IPS-NIHi11 (cell line): ENCODE results near the gene SRGAP3.
A peak's percentile ranks its signal among the peaks of the same experiment; 100 is the strongest.

Experiments used
- DNase-seq: peaks from one replicate; pipeline ENCODE4 v3.0.0; 2012; ENCODE audit warnings: mixed read lengths, low spot score

Gene SRGAP3

DNA sequence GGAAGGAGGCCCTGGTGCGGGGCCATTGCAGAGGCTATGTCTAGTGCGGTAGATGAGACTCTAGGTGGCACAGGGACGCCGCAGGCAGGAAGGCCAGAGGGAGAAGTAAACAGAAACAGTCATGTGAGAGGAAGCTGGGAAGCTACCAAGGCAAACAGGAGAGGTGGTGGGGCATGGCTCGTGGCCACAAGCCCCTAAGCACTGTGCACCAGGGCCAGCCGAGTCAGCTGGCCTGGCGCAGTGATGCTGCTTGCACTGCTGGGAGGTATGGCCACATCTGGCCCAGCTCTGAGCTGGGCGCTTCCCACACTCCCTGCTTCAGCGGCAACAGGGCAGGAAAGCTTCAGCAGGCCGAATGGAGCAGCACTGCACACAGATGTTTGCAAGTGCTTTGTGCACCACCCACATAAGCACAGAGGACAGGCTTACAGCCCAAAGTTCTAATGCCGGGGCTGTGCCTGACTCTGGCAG, 76.6 kb downstream of the SRGAP3 start:
- no peak for DNase-seq

DNA sequence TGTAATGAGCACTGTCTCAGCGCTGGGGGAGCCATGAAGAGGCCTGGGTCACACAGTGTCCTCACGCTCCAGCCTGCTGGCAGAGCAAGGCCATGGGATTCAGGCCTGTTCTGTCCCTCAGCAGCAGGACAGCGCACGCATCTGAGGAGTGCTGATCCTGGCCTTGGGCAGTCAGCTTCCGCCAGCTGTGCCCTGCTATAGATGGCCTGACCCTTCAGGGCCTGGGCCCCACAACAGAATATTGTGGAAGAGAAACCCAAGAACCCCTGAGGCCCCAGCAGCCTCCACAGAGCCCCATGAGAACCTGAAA, 78.6 kb downstream of the SRGAP3 start:
- DNase-seq: no peak

DNA sequence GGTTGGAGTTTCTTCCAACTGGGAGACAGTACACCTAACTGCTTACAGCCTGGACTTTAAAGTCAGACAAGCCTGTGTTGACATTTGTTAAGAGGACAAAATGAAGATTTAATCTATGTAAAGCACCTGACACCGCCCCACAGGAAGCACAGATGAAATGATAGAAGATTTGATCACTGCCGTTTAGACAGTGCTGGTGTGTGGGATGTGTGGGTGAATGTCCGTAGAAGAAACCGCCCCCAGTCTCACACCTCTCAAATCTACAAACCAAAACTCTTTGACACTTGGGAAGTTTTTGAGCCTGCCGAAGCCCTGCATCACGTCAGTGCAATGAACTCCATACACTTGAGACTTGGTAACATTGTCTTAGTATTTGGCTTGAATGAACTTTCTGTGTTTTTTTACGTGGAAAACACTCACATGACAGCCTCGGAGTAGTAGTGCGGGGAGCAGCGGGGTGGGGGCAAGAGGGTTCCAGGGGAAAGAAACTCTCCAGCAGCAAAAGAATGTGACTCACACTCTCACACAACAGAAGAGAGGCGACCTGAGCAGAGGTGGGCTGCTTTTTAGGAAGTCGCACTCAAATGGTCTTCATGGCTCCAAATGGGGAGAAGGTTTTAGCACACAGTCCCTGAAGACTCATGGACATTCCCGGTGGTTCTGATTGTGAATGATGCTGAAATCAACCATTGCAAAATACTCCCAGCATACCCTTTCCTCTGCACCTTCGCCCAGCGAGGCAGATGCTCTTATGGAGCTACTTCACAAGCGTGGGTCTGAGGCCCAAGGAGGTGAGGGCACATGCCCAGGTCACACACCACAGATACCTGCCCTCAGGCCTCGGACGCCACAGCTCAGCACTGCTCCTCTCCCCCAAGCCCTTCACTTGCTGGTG, 79.2 kb downstream of the SRGAP3 start:
- DNase-seq: no peak

DNA sequence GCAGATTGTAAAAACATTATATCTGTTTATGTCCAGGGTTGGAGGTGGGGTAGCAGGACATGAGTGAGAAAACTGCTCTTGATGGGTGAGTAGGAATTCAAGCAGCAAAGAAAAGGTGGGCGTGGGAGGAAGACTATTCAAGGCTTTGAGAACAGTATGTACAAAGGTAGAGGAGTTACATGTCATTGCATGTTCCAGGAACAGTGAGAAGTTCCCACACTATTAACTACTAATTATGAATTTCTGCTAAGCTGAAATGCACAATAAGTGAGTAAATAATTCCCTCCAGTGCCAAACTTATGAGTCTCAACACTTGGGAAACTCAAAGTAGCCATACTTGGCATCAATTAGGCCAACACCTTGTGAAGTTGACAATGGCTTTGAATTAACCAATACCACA, 80.1 kb downstream of the SRGAP3 start:
- no peak for DNase-seq

DNA sequence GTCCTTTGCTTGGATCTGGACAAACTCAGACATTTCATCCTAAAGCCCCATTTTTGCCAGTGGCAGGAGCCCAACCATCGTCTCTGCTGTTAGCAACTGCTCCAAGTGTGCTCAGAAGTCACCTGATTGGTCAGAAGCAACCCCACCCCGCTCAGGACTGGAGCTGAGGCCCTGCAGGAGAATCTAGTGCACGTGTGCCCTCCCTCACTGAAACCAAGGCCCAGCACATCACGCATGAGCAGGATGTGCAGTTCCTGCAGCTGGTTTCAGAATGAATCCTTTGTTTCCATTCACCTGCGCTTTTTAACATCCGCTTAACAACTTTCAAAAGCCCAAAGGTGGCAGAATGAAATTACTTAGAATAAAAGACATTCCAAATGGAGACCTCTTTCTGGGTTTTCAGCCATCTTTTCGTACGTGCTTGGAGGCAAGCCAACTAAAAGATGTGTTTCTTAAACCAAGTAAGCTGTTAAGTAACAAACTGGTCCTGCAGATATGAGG, 81.2 kb downstream of the SRGAP3 start:
- DNase-seq: peak; percentile 68

DNA sequence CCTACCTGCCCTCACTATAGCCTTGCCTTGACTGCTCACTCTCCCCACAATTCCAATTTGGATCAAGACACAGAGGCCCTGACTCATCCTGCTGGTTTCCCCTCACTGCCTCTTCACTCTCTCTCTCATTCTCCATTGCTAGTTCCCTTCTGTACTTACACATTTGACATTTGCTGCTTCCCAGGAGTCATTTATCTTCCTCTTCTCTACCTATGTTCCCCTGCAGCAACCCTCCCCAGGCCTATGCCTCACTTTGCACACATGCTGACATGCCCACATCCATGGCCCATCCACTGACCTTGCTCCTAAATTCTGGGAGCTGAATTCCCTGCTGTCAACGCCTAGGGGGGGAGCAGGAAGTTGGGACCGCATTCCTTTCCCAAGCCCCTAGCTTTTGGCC, 82.2 kb downstream of the SRGAP3 start:
- no peak for DNase-seq

DNA sequence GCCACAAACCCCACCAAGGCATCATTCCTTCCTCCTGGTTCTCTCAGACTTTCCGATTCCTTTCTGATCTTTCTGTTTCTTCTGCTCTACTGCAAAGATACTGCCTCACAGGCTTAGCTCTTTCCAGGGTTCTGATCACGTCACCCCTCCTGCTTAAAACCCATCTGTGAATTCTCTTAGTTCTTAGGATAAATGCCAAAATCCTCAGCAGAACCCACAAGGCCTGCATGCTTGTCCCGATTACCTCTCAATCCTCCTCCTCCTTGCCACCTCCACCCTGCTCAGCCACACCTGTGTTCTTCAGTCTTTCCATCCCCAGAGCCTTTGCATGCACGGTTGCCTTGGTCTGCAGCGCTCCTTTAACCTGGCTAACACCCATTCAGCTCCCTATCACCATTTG, 84.0 kb downstream of the SRGAP3 start:
- DNase-seq: no peak

DNA sequence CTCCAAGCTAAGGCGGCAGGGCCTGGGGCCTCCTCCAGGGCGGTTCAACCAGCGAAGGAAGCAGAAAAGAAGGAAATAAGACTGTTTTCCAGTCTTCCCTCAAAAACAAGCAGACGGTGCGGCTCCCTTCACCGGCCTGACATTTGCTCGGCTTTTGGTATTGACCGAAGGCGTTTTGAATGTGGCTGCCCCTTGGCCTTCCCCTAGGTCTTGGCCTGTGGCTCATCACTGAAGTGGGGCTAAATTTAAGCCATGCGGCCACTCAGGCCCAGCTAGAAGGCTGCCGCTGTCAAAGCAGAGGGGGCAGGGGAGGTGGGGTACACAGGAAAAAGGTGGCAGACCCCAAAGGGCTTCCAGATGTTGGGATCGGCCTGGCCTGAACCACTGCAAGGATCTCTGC, 86.2 kb downstream of the SRGAP3 start:
- no peak for DNase-seq

DNA sequence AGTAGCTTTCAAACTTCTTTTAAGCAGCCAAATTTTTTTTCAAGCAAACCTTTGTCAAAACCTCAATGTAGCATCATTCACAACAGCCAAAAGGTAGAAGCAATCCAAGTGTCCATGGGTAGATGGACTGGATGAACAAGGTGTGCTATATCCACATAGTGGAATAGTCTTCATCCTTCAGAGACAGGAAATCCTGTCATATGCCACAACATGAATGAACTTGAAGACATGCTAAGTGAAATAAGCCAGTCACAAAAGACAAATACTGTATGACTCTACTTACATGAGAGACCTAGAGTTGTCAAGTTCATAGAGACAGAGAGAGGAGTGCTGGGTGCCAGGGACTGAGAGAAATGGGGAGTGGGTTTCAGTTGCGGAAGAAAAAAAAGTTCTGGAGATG, 87.6 kb downstream of the SRGAP3 start:
- no peak for DNase-seq

DNA sequence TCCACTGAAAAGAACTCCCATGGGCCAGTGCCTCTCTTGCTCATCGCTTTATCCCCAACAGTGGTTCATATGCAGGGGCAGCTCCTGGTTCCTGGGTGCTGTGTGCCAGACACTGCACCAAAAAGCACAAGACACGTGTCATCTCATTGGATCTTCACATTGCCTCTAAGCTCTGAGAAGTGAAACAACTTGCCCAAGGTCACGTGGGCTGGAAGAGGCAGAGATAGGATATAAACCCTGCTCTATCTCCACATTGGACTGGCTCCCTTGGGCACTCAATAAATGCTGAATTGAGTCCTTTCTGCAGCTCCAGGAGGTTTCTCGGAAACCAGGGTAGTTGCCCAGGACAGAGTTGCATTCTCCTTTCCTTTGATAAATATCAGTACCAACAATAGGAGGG, 88.1 kb downstream of the SRGAP3 start:
- no peak for DNase-seq

DNA sequence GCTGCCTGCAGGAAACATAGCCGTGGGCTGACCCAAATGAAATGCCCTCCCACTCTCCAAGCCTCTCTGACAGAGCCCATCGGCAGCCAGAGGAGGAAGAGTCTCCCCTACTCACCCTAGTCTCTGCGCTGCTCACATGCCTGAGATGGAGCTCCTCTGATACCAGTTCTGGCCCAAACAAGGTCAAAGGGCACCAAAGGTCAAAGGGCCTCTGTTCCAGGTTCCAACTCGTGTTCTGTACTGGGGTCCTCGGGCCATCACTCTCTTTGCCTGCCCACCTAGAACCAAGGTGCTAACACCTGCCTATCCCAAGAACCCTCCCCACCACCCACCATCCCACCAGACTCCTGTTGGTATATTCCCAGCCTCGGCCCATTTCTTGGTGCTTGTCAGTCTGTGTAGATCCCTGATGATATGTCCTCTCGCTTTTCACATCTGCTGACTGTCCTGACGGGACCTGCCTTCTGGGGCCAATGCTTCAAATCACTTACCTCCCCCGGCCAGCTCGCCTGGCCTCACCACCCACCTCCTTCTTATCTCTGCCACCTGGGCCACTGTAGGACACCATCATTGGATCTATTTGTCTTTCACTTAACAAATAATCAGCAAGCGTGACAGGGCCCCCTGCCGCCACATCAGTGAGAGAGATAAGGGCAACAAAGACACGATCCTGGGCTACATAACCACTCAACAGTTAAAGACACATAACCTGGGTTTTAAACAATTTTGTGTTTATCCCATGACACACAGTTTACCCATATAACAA, 90.4 kb downstream of the SRGAP3 start:
- no peak for DNase-seq

DNA sequence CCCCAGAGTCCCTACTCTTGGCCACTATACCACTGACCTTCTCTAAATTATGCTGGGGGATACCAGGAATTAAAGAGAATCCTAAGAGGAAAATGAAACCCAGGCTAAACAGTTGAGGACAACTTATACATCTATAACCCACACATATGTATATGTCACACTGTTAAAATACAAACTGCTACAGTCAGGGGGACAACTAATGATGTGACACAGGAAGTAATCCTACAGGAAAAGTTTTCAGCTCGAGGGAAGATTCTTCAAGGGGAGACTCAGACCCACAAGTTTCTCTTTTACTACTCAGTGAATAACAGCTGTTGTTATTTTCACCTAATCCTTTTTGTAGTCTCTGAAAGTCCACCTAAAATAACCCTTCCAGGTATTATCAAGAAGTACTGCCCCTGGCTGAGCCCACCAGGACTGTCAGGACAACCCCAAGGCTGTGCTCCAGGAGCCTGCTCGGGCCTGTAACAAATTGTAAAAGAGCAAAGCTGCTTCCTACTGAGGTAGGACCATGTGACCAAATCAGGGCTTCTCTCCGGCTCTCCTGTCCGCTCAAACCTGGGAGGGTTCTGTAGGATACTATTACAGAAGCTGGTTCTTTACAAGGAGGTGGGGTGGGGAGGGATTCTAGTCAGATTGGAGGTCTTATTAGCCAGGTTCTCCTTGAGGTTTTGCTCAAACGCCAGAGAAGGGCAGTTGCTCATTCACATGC, 91.6 kb downstream of the SRGAP3 start:
- DNase-seq: no peak

DNA sequence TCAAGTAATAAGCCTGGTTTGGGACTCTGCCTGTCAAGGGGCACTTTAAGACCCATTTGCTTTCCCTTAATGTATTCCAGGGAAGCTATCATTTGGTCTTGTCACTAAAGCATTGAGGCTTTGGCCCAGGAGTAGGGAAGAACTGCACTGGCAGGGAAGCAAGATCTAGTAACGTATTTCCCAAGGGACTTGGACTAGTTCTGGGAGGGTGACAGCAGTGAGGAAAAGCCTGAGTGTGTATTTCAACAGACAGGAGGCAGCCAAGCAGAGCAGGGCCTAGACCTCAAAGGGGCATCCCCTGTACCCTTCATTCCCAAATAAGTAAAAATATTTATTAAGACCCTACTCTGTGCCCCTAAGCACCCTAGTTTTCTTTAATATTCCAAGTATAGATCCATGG, 92.8 kb downstream of the SRGAP3 start:
- no peak for DNase-seq

DNA sequence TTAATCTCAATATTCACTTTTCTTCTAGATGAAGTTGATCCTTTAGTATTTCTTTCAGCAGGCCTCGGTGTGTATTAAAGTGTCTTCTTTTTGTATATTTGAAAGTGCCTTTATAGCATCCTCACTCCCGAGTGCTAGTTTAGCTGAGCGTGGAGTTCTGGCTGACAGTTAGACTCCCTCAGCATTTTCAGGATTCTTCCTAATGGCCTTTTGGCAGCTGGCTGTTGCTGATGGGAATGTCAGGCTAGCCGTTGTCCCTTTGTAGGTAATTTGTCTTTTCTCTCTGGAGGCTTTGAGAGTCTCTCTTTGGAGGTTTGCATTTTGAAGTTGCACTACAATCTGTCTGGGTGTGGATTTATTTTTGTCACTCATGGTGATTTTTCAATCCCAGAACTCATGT, 94.4 kb downstream of the SRGAP3 start:
- no peak for DNase-seq

DNA sequence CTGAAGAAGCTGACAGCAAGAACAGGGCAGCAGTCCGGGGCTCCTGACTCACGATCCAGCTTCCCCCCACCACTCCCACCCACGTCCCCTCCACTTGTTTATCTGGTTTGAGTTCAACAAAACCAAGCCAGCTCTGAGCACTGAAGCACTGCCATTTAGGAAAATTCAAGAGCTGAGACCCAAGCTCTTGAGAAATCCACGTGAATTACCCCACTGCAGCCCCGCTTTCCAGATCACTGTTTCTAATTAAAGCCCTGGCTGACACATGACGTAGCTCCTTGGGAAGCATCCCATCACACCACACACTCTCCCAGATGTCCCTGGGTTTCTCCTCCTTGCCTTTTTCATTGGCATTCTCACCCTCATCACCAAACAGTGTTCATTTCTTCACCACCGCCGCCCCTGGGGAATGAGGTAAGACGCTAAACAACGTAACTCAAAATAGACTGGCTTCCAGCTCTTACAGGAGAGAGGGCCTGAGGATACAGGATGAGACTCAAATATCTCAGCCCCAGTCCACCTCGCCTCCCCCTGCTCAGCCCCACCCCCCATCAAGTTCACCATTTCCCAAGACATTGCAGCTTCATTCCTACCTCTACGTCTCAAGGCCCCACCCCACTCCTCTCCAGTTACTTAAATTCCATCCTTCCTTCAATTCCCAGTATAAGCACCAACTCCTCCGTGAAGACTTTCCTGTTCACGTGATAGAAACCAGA, 95.4 kb downstream of the SRGAP3 start:
- DNase-seq: peak; percentile 34

DNA sequence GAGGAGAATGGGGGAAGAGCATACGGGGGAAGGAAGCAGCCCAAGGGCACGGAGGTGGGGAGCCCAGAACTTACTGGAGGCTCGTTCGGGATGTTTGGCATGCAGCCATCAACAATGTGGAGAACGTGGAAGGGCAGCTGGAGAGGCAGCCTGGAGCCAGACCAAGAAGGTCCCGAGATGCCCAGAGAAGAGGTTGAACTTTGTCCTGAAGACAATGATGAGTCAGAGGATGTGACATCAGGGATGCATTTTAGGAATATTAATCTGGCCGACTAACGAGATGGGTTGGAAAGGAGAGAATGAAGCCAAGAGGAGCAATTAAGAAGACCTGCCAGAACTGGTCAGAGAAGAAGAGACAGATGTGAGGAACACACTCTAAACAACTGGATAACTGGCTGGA, 98.2 kb downstream of the SRGAP3 start:
- no peak for DNase-seq

DNA sequence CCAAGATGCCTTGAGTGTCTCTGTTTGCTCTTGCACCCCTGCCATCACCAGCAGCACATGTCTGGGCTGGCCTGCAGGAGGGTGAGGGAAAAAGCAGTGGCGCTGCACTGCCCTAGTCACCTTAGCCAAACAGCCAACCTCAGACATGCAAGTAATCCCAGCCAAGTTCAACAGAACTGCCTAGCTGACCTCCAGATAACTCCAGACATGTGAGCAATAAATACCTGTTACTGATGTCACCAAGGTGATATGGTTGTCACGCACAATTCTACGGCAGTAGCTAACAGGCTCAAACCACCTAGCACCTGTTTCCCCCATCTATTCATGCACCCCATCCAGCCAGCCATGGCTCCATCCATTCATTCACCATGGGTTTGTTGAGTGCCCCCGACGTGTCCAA, 99.9 kb downstream of the SRGAP3 start:
- DNase-seq: no peak

DNA sequence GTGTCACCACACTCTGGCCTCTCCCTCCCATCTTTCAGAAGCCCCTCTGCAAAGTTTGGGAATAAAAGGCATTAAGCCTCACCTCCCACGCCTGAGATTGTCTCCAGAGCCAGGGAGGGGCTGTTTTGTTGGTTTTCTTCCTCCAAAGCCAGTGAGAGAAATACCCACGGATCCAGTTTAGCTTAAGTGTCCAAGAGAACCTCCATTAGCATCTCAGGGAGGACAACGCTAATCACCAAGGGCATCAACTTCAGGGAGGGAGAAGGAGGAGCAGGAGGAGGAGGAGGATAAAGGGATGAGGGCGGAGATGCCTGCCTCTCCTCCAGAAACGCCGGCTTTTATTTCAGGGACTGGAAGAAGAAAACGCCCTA, 101.6 kb downstream of the SRGAP3 start:
- no peak for DNase-seq

DNA sequence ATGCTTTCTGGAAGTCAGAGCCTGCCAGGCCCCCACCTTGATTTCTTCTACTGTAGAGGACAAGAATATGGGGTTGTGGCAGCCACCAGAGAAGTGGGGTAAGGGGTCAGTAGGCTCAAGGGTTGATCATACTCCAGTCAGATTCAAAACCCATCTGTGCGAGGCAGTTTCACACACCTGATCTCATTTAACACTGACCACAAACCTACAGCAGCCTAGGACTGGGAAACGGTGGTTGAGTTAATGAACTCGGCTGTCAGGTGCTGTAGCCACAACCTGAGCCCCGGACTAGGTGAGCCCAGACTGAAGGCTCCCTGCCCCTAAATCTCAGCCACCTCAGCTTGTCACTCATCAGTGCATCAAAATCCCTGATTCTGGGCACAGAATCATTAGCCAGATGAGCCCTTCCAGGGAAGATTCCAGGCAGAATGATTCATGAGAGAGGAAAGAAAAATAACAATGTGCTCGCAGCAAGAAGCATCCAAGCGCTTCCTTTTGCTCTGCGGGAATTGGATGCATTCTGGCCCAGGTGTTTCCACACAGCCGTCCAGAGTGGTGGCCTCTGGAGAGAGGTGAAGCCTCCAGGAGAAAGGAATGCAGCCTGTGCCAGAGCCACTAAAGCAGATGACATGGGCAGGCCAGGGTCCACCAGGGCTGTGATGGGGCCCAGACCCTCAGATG, 102.1 kb downstream of the SRGAP3 start:
- no peak for DNase-seq

DNA sequence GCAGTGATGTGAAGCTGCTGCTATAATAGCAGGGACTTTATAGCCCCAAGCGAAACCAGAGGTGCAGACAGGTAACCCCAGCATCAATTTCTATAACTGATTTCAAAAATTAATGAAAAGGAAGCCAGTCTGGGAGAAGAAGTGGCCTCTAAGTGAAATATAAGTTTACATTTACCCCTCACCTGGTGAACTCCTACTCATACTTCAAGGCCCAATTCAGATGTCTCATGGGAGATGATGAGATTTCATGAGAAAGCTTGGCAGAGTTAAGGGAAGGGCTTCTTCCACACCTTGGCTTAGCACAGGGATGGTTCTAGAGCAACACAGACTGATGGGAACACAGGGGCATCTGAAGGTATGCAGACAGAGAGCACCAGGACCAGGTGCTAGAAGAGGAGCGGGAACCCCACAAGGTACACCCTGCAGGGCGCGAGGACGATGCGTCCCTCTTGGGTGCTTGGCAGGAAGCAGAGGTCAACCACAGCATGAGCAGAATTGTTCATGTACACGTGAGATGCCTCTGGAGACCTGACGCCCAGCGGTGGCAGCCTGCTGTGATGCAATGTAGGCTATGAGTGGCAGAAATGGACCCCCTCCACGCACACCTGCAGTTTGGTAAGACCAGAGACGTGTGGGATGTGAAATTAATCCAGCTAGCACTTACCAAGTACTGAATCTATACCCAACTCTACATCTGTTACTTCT, 102.9 kb downstream of the SRGAP3 start:
- DNase-seq: no peak

DNA sequence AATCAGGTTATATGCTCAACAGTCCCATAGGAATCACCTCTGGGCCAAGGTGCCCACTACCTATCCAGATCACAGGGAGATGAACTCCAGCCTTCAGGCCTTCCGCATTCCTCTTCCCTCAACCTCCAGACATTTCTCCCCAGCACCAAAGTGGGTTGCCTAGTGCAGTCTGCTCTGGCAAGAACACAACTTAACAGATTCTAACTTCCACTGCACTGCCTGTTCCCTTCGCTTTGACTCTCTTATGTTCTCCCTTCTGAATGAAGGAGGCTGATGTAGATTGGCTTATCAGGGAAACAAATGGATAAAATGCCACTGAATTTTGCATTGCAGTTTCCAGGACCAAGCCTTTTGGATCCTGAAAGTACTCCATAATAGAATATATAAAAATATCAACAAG, 106.3 kb downstream of the SRGAP3 start:
- DNase-seq: no peak
